MV-4-11 (cell line): ENCODE measurements around the gene TLR8.

Experiments used
- DNase-seq: peaks from one replicate; lab custom pipeline; 2025; lab: John Stamatoyannopoulos, UW

TLR8 gene

GRCh38 chrX:12966151-12966550 lies 59.7 kb downstream of the TLR8 start:
- no peak for DNase-seq

DNA sequence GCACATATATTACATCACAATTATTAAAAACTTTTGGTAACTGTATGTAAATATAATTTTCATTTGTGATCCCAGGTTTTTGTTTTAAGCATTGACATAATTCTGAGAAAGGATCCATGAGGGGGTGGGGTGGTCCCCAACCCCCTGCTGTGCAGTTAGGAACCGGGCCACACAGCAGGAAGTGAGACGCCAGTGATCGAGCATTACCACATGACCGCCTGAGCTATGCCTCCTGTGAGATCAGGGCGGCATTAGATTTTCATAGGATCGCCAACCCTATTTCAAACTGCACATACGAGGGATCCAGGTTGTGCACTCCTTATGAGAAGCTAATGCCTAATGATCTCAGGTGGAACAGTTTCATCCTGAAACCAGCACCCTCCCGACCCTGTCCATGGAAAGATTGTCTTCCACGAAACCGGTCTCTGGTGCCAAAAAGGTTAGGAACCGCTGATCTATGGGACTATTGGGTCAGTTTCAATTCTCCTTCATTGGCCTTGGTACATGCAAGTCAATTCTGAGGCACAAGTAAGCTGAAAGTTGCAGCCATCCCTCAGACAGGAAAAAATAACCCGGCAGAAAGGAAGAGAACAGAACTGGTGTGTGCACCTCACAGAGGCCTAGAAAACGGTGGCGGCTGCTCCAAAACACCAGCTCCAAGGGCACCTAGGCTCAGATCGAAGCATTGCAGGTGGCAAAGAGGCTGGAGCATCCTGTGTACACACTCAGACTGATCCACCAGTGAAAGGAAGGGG lies 61.5 kb downstream of the TLR8 start:
- DNase-seq = peak; percentile 32

- peak; percentile 83 for DNase-seq
These were observed 64.3 kb downstream of the TLR8 start for GRCh38 chrX:12970691-12971202.

DNA sequence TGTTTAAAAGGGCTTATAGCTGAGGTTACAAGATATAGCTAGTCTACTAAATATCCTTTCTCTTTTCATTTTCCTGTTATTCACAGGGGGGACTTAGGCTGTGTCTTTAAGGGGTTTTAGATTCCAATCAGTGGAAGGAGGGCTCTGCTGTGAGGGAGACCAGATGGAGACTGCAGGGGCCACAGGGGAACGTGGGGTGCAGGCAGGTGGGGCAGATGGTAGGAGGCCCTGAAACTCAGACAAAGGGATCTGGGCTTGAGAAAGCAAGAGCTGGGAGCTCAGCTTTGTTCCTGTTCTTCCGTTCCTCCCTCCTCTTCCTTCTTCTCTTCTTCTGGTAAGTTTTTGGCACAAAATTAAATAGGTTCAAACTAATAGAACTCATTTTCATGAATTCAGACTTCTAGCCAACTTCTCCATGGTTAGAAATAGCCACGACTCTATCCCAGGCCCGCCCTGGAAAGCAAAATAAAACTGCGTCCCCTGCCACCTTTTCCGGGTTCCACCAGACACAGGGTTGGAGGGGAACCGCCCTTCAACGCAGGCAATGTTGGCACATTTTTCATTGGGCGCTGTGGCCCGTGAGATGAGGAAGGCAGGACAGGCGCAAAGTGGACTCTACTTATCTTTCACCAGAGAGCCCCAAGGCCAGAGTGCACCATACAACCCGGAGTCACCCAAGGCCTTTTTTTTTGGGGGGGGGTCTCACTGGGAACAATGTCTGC lies 65.0 kb downstream of the TLR8 start:
- peak; percentile 26 for DNase-seq

GRCh38 chrX:12972243-12972642 lies 65.8 kb downstream of the TLR8 start:
- DNase-seq = peak; percentile 69
